ENCODE data around the gene RBBP6. TPM values are rescaled to one million over a fixed set of nuclear protein-coding genes. Genes with fewer than 3 reads are reported as not detected.

The RBBP6 gene
- polyA plus RNA-seq, 1 of the 3 experiments (the other 2 are of a cell fraction): 15.1 TPM

DNA sequence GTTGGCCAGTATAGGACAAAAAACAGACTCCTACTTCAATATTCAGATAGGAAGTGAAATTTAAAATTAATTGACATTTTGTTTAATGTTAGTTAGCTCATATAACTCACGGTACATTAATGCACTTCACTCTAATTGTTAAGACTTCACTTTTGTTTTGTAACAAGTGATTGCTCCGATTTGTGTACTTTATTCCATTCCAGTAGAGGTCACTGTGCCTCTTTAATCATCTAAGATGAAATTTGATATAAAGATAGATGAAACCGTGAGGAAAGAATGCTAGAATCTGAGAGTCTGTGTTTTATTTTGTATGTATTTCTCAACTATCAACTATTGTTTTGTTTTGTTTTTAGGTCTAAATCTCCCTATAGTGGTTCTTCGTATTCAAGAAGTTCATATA, 29.0 kb downstream of the RBBP6 start:
- Histone ChIP-seq H4K20me1 (ENCODE audit: insufficient read depth) (no peaks in the 10 kb centered on the region), H3K36me3 (replicated peaks in 1 of 2; ENCODE audit: control insufficient read depth in 1 of 2, insufficient read depth in 2 of 2, low read length in 1 of 2) (peaks cover 90 to 94% of the 10 kb centered on the region in 2 experiments), H3K27ac (ENCODE audit: low read depth in 2 of 2, low read length in 1 of 2) (no peak overlapping the region), H3K9me2 (no peaks in the 10 kb centered on the region), H3K4me3 (ENCODE audit: low read depth in 2 of 2, low read length in 1 of 2) (no peak overlapping the region), H3K9me3 (no peaks in the 10 kb centered on the region), H3K79me2 (ENCODE audit: insufficient read depth) (no peaks in the 10 kb centered on the region), H3K27me3 (ENCODE audit: insufficient read depth) (no peaks in the 10 kb centered on the region), H3F3A (replicated peaks; ENCODE audit: insufficient read depth) (peaks cover 37% of the 10 kb centered on the region), H3K4me2 (no peak overlapping the region), H3K9ac (no peak overlapping the region), H2AFZ (ENCODE audit: low read depth) (no peak overlapping the region), H3K4me1 (ENCODE audit: control insufficient read depth in 1 of 2, insufficient read depth in 2 of 2, low read depth in 1 of 2, low read length in 1 of 2) (no peaks in the 10 kb centered on the region; a peak in 1 of 4 replicates)
- ChIA-PET CTCF (interaction anchor here (0.9 to 1.6 kb wide), 8 partner anchors 9 to 657 kb away, joined by 3 to 11 read pairs (median 3); no protein-coding TSS in a partner anchor), POLR2A (no interaction called here)
- 62% methylated on average over 4 of the region's 4 CpGs for WGBS (ENCODE audit: low lambda C conversion rate)
- peak; percentile 25 for DNase-seq
- TF ChIP-seq GATA2 (CRISPR knock-in tag; IDR thresholded peaks at IDR 0.05) (peak; percentile 33; the same call in 1 of the 2 replicates), EZH2phosphoT487 (IDR thresholded peaks at IDR 0.05; ENCODE audit: borderline replicate concordance, low read depth) (no peak), GABPA (IDR thresholded peaks at IDR 0.05; ENCODE audit: low read depth) (no peak), TAF1 (IDR thresholded peaks at IDR 0.05; ENCODE audit: borderline replicate concordance, low read depth, low read length) (no peak), SMC3 (IDR thresholded peaks at IDR 0.05; ENCODE audit: low read depth, low read length) (peak; percentile 30), RAD21 (IDR thresholded peaks at IDR 0.05; ENCODE audit: low read length) (peak; percentile 64), MEF2A (IDR thresholded peaks at IDR 0.05; ENCODE audit: borderline replicate concordance, low read depth) (no peak)
- TF ChIP-seq, protein P1, sequence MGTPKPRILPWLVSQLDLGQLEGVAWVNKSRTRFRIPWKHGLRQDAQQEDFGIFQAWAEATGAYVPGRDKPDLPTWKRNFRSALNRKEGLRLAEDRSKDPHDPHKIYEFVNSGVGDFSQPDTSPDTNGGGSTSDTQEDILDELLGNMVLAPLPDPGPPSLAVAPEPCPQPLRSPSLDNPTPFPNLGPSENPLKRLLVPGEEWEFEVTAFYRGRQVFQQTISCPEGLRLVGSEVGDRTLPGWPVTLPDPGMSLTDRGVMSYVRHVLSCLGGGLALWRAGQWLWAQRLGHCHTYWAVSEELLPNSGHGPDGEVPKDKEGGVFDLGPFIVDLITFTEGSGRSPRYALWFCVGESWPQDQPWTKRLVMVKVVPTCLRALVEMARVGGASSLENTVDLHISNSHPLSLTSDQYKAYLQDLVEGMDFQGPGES (IDR thresholded peaks at IDR 0.05; ENCODE audit: low read depth, low read length): no peak
- TF ChIP-seq, protein P2, sequence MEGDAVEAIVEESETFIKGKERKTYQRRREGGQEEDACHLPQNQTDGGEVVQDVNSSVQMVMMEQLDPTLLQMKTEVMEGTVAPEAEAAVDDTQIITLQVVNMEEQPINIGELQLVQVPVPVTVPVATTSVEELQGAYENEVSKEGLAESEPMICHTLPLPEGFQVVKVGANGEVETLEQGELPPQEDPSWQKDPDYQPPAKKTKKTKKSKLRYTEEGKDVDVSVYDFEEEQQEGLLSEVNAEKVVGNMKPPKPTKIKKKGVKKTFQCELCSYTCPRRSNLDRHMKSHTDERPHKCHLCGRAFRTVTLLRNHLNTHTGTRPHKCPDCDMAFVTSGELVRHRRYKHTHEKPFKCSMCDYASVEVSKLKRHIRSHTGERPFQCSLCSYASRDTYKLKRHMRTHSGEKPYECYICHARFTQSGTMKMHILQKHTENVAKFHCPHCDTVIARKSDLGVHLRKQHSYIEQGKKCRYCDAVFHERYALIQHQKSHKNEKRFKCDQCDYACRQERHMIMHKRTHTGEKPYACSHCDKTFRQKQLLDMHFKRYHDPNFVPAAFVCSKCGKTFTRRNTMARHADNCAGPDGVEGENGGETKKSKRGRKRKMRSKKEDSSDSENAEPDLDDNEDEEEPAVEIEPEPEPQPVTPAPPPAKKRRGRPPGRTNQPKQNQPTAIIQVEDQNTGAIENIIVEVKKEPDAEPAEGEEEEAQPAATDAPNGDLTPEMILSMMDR (IDR thresholded peaks at IDR 0.05): peak; percentile 71

DNA sequence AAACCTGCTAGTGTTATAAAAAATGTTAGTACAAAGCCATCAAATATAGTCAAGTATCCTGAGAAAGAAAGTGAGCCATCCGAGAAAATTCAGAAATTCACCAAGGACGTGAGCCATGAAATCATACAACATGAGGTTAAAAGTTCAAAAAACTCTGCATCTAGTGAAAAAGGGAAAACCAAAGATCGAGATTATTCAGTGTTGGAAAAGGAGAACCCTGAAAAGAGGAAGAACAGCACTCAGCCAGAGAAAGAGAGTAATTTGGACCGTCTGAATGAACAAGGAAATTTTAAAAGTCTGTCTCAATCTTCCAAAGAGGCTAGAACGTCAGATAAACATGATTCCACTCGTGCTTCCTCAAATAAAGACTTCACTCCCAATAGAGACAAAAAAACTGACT, 31.7 kb downstream of the RBBP6 start:
- Histone ChIP-seq H3K27ac (ENCODE audit: low read depth in 2 of 2, low read length in 1 of 2) (no peak overlapping the region; a peak in 1 of 4 replicates), H3K9me2 (no peaks in the 10 kb centered on the region), H4K20me1 (ENCODE audit: insufficient read depth) (no peaks in the 10 kb centered on the region), H3F3A (replicated peaks; ENCODE audit: insufficient read depth) (peaks cover 37% of the 10 kb centered on the region), H3K4me2 (no peak overlapping the region), H3K79me2 (ENCODE audit: insufficient read depth) (no peaks in the 10 kb centered on the region), H2AFZ (ENCODE audit: low read depth) (no peak overlapping the region), H3K9me3 (no peaks in the 10 kb centered on the region), H3K27me3 (ENCODE audit: insufficient read depth) (no peaks in the 10 kb centered on the region), H3K4me3 (ENCODE audit: low read depth in 2 of 2, low read length in 1 of 2) (no peak overlapping the region), H3K36me3 (replicated peaks in 1 of 2; ENCODE audit: control insufficient read depth in 1 of 2, insufficient read depth in 2 of 2, low read length in 1 of 2) (peaks cover 64 to 67% of the 10 kb centered on the region in 2 experiments), H3K4me1 (ENCODE audit: control insufficient read depth in 1 of 2, insufficient read depth in 2 of 2, low read depth in 1 of 2, low read length in 1 of 2) (no peaks in the 10 kb centered on the region; a peak in 1 of 4 replicates), H3K9ac (no peak overlapping the region)
- DNase-seq: no peak
- POLR2A ChIA-PET: no interaction called here
- 95% methylated on average over 6 of the region's 6 CpGs for WGBS (ENCODE audit: low lambda C conversion rate)
- CTCF ChIA-PET: interaction anchor here (1.1 kb wide), 1 partner anchor 18 kb away, joined by 3 read pairs; no protein-coding TSS in a partner anchor
- TF ChIP-seq GABPA (IDR thresholded peaks at IDR 0.05; ENCODE audit: low read depth) (no peak), FOSL2 (IDR thresholded peaks at IDR 0.05; ENCODE audit: borderline replicate concordance, low read depth) (no peak), RFX5 (IDR thresholded peaks at IDR 0.05; ENCODE audit: low read length) (no peak), RCOR1 (IDR thresholded peaks at IDR 0.05; ENCODE audit: low read length) (no peak), CHD2 (IDR thresholded peaks at IDR 0.05; ENCODE audit: low read length, partially characterized antibody) (no peak), GATA2 (CRISPR knock-in tag; IDR thresholded peaks at IDR 0.05) (no peak), TAF1 (IDR thresholded peaks at IDR 0.05; ENCODE audit: borderline replicate concordance, low read depth, low read length) (no peak), SMC3 (IDR thresholded peaks at IDR 0.05; ENCODE audit: low read depth, low read length) (no peak), NFIC (IDR thresholded peaks at IDR 0.05; ENCODE audit: borderline replicate concordance) (no peak)
- TF ChIP-seq, protein P3, sequence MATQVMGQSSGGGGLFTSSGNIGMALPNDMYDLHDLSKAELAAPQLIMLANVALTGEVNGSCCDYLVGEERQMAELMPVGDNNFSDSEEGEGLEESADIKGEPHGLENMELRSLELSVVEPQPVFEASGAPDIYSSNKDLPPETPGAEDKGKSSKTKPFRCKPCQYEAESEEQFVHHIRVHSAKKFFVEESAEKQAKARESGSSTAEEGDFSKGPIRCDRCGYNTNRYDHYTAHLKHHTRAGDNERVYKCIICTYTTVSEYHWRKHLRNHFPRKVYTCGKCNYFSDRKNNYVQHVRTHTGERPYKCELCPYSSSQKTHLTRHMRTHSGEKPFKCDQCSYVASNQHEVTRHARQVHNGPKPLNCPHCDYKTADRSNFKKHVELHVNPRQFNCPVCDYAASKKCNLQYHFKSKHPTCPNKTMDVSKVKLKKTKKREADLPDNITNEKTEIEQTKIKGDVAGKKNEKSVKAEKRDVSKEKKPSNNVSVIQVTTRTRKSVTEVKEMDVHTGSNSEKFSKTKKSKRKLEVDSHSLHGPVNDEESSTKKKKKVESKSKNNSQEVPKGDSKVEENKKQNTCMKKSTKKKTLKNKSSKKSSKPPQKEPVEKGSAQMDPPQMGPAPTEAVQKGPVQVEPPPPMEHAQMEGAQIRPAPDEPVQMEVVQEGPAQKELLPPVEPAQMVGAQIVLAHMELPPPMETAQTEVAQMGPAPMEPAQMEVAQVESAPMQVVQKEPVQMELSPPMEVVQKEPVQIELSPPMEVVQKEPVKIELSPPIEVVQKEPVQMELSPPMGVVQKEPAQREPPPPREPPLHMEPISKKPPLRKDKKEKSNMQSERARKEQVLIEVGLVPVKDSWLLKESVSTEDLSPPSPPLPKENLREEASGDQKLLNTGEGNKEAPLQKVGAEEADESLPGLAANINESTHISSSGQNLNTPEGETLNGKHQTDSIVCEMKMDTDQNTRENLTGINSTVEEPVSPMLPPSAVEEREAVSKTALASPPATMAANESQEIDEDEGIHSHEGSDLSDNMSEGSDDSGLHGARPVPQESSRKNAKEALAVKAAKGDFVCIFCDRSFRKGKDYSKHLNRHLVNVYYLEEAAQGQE (IDR thresholded peaks at IDR 0.05; ENCODE audit: low read depth, low read length): no peak
- TF ChIP-seq, protein P1 (IDR thresholded peaks at IDR 0.05; ENCODE audit: low read depth, low read length): no peak
- TF ChIP-seq, protein P4, sequence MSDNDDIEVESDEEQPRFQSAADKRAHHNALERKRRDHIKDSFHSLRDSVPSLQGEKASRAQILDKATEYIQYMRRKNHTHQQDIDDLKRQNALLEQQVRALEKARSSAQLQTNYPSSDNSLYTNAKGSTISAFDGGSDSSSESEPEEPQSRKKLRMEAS (IDR thresholded peaks at IDR 0.05; ENCODE audit: low read depth): no peak
- TF ChIP-seq, protein P5, sequence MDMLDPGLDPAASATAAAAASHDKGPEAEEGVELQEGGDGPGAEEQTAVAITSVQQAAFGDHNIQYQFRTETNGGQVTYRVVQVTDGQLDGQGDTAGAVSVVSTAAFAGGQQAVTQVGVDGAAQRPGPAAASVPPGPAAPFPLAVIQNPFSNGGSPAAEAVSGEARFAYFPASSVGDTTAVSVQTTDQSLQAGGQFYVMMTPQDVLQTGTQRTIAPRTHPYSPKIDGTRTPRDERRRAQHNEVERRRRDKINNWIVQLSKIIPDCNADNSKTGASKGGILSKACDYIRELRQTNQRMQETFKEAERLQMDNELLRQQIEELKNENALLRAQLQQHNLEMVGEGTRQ (IDR thresholded peaks at IDR 0.05; ENCODE audit: borderline replicate concordance, low read depth, low read length): no peak
